HTERT RPE-1 (cell line): ENCODE measurements around the gene CYP4F3.
"Not testable (repeated sequence)": the region's sequence is repeated elsewhere in the genome, so short reads cannot be mapped to it uniquely, and the experiment has no call there.

Source experiments
- in situ Hi-C: fragments of 300-500 bp; cut with MboI; formaldehyde crosslinking; loops from 4 replicates; pipeline ENCODE4 v1.14.3; 2020; ENCODE audit warnings: low sequenced_read_pairs

The CYP4F3 gene

GRCh38 chr19:15640294-15640903 is at the start of gene CYP4F3:
Gene CYP4F3 (plus strand): TSS chr19:15640897. CDS start chr19:15641416, 519 bp downstream.
- in situ Hi-C loops: no loop called here

GRCh38 chr19:15591796-15592195 is 48.9 kb upstream of the CYP4F3 start:
- in situ Hi-C loops: no loop called here

- in situ Hi-C loops: not testable (repeated sequence)
Measured at GRCh38 chr19:15592506-15592905, 48.2 kb upstream of the CYP4F3 start.

- in situ Hi-C loops: not testable (repeated sequence)
Measured at GRCh38 chr19:15593766-15594165, 46.9 kb upstream of the CYP4F3 start.

GRCh38 chr19:15595069-15595468 is 45.6 kb upstream of the CYP4F3 start:
- in situ Hi-C loops: no loop called here

GRCh38 chr19:15607978-15608925 is 32.4 kb upstream of the CYP4F3 start:
- in situ Hi-C loops: not testable (repeated sequence)

- in situ Hi-C loops: no loop called here
Measured at GRCh38 chr19:15609261-15609660, 31.4 kb upstream of the CYP4F3 start.

- in situ Hi-C loops: no loop called here
Measured at GRCh38 chr19:15612342-15612741, 28.4 kb upstream of the CYP4F3 start.

GRCh38 chr19:15613338-15613737 is 27.4 kb upstream of the CYP4F3 start:
- in situ Hi-C loops: no loop called here

- in situ Hi-C loops: no loop called here
Measured at GRCh38 chr19:15614507-15615379, 26.0 kb upstream of the CYP4F3 start, which contains the start of gene CYP4F8. Gene CYP4F8 (plus strand): TSS chr19:15615218. CDS start chr19:15615617, 399 bp downstream.

GRCh38 chr19:15615526-15615925 is 25.2 kb upstream of the CYP4F3 start:
- in situ Hi-C loops: no loop called here

GRCh38 chr19:15616183-15616582 is 24.5 kb upstream of the CYP4F3 start:
- in situ Hi-C loops: no loop called here

GRCh38 chr19:15616627-15617270 is 23.9 kb upstream of the CYP4F3 start:
- in situ Hi-C loops: no loop called here

- in situ Hi-C loops: no loop called here
Measured at GRCh38 chr19:15618321-15618720, 22.4 kb upstream of the CYP4F3 start.

- in situ Hi-C loops: no loop called here
Measured at GRCh38 chr19:15621801-15622200, 18.9 kb upstream of the CYP4F3 start.

GRCh38 chr19:15622991-15623390 is 17.7 kb upstream of the CYP4F3 start:
- in situ Hi-C loops: no loop called here

- in situ Hi-C loops: no loop called here
Measured at GRCh38 chr19:15623711-15624318, 16.9 kb upstream of the CYP4F3 start.

- in situ Hi-C loops: no loop called here
Measured at GRCh38 chr19:15628236-15629002, 12.3 kb upstream of the CYP4F3 start.
